Hematopoietic multipotent progenitor cell (in vitro differentiated cells): Measurements from ENCODE around the gene PHLPP2. TPM values are rescaled to one million over a fixed set of nuclear protein-coding genes. Genes with fewer than 3 reads are reported as not detected.
A peak's percentile ranks its signal among the peaks of the same experiment; 100 is the strongest.

Source experiments
- DNase-seq, 3 donors: peaks; one replicate each; pipeline ENCODE4 v3.0.0-alpha.2; 2011 to 2015; ENCODE audit warnings: low read depth in 2 of 3, low spot score in 2 of 3
- total RNA-seq: library from RNA; depleted of rRNA; stranded (reverse); fragments of >200 nt; gene quantifications from one replicate; pipeline ENCODE4 v1.2.3, GENCODE V29; 2012

The PHLPP2 gene
- total RNA-seq, 1 donor, result 3.8 TPM

DNA sequence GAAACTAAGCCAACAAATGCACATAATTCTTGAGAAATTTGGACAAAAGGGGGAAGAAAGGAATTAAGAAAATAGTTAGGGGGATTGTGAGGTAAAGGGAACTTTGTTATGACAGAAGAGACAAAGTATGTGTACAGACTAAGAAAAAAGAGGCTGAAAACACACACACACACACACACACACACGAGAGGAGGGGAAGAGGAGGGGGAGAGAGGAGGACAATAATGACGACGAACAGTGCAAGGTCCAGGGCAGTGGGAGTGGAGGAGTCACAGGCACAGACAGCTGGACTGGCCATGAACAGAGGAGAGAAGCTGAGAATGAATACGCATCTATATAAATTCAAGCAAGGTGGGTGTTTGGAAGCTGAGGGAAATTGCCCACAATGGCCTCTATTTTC, 54.0 kb downstream of the PHLPP2 start:
- no peak for DNase-seq

DNA sequence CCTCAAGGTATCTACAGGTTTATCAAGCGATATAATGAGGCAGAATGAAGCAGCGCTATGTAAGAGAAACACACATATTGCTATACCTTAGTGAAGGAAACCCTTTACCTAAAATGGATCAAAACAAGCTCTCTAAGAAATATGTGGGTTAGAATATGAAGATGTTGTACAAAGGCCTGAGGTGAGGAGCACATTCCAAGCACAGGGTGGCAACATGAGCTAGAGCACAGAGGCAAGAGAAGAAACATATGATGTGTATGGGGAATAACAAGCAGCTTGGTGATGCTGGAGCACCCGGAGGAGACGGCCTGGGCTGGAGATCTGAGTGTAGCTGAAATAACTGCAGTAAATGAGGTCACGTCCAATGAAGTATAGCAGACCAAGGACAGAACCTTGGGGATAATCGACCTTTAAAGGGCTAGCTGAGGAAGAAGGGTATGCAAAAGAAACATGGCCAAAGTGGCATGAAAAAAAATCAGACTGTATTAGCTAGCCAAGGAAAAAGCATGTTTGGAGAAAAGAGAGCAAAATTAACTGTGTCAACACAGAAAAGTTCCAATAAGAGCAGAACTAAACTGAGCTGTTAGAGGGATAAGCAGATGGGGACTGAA, 54.5 kb downstream of the PHLPP2 start:
- DNase-seq, result no peak

DNA sequence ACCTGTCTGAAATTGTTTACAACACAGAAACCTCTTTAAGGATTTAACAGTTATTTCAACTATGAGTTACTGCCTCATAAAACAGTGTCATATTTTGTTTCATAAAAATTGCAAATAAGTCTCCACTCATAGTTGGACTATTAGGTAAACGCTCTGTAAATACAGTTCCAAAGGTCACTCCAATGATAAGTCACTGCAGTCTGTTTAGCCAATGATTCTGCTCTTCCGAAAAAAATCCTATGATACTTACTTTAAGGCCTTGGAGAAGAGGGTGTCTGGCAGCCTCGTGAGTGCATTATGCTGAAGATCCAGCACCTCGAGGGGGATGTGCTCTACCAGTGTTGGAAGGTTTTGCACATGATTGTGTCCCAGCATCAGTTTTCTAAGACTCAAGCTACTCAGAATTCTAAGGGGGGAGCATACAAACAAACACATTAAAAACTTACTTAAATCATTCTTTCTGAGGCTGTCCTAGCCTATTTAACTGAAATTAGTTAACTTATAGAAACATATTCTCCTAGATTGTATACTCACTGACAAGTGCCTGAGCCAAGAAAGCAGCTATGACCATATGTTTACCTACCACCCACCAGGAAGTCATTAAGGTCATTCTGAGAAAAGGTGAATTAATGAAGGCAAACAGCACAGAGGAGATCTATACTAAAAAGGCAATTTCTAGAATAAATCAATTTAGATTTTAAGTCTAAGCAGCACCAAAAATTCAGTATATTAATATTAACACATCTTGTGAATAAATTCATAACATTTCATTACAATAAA, 57.4 kb downstream of the PHLPP2 start:
- no peak for DNase-seq

DNA sequence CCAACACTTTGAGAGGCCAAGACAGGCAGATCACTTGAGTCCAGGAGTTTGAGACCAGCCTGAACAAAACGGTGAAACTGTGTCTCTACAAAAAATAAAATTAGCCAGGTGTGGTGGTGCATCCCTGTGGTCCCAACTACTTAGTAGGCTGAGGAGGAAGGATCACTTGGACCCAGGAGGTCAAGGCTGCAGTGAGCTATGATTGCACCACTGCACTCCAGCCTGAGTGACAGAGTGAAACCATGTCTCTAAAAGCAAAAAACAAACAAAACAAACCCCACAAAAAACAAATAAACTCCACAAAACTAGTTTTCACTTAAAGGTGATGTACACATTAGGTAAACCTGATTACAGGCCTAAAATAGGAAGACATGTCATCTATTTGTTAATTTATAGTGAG, 58.2 kb downstream of the PHLPP2 start:
- DNase-seq, result no peak

- no peak for DNase-seq
Observed at GRCh38 chr16:71659471-71659870, 65.0 kb downstream of the PHLPP2 start.

GRCh38 chr16:71658771-71659170, 65.7 kb downstream of the PHLPP2 start:
- DNase-seq, result no peak

GRCh38 chr16:71649704-71650103, 74.8 kb downstream of the PHLPP2 start:
- no peak for DNase-seq

DNA sequence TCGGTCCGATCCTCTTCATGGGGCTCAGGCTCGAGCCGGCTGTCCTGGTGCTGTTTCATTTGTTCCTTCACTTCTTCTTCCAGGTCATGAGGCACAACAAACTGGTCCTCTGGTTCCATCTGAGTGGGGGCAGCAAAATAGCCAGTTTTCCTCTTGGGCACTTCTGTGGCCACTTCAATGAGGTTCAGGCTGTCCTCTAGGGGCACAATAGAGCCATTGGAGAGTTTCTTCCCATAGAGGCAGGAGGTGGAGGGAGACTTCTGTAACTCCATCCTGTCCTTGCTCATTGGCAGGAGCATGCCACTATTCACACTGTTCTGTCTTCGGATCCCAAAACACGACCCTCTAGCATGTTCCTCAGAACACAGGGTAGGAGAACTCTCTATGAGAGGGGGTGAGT, 75.6 kb downstream of the PHLPP2 start:
- DNase-seq, result no peak

GRCh38 chr16:71648162-71648561, 76.3 kb downstream of the PHLPP2 start:
- no peak for DNase-seq

DNA sequence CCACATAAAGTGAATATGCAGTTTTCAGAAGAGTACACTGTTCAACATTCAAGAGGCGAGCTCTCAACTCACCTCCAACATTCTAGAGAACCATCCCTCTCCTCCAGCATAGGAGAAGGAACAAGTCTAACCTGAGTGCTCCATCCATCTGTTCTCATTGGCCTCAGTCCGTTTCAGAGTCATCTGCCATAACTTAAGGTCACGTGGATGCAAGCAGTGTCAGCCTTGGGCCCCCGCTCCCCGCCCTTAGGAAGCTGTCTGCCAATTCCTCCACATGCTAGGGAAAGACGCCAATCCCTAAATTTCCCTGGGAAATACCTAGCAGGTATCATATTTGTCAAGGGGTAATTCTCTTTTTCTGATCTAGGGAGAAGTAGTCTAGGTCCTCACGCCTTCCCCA, 77.1 kb downstream of the PHLPP2 start:
- DNase-seq, result no peak

- DNase-seq, result peak in 2 of 3 donors; percentile 23 to 41
Observed at GRCh38 chr16:71645450-71645849, 79.1 kb downstream of the PHLPP2 start.

GRCh38 chr16:71637398-71637797, 87.1 kb downstream of the PHLPP2 start:
- no peak for DNase-seq

- no peak for DNase-seq
Observed at GRCh38 chr16:71635632-71636031, 88.9 kb downstream of the PHLPP2 start.

DNA sequence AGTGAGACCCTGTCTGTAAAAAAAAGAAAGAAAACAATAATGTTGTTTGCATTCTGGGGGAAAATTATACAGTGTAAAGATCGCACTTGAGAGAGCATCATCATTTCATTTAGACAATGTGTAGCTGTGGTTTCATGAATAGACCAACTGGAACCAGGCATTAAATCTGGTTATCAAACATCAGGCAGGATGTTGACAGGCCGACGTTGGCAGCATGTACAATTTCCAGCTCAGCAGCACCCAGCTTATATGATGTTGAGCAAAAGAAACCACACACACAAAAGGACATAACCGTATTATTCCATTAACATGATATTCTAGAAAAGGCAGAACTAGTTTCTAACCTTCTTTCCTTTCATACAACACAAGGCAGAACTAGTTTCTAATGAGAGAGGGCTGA, 92.7 kb downstream of the PHLPP2 start:
- no peak for DNase-seq

DNA sequence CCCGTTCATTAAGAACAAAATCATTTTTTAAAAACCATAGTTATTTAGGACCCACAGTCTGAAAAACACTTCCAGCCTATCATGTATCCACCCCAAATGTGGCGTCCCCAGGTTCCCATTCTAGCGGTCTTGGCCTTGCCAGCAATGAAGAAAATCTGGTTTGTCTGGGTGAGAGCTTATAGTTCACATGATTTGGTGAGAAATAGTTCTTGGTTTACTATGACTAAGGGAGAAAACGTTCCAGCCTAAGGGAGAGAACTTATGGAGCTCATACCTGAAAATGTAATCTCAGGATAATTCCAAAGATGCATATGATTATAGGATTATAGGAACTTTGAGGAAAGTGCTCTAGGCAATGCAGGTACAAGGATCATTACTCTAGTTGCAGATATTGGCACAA, 93.7 kb downstream of the PHLPP2 start:
- DNase-seq, result no peak

GRCh38 chr16:71629278-71630016, 95.1 kb downstream of the PHLPP2 start:
- no peak for DNase-seq

DNA sequence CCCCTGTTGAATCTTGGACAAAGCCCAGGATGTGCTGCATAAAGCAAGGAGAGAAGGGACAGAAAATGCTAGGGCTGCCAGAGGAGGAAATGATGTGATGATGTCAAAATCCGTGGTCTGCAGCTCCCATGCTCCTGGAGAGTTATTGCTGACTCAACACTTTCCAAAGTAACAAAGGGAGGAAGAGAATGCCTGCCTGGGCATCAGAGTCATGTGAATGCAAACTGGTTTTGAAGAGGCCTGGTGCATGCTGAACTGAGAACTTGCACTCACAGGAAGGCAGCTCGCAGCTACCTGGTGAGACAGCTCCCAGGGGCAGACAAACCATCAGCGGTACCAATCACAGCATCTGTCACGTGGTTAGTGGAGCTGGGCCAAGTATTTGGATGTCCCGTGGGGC, 95.7 kb downstream of the PHLPP2 start:
- no peak for DNase-seq

DNA sequence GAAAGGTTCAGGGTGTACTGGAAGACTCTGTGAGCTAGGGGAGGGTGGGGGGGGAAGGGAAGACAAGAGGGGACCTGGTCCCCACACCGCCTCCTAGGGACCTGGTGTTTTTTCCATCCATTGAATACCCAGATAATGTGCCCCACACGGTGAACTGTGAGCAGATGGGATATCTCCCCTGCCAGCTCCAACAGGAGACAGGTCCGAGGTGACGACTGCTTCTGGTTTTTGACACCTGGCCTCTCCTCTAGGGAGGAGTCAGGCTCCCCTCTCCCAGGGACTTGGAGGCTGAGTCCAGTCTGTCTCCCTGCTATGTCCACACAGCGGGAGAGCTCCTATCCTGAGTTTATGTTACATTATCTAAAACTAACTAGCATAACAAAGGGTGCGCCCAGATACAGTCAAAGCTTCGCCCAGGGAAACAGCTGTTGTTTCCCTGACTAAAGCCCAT, 96.7 kb downstream of the PHLPP2 start:
- no peak for DNase-seq

- peak in 1 of 3 donors; percentile 9 for DNase-seq
Observed at GRCh38 chr16:71626858-71627213, 97.7 kb downstream of the PHLPP2 start.

GRCh38 chr16:71626018-71626857, 98.3 kb downstream of the PHLPP2 start, which contains the start of gene MARVELD3:
Gene MARVELD3, plus strand, starts transcription at chr16:71626184. Its CDS starts 46 bp downstream, at chr16:71626230.
- DNase-seq, result no peak
